ENCODE measurements around the gene FRMD4A. TPM values are rescaled to one million over a fixed set of nuclear protein-coding genes. Genes with fewer than 3 reads are reported as not detected.

The FRMD4A gene
- total and polyA plus RNA-seq, 2 of the 4 experiments (the other 2 are of a cell fraction), result 30.3 to 68.8 TPM

DNA sequence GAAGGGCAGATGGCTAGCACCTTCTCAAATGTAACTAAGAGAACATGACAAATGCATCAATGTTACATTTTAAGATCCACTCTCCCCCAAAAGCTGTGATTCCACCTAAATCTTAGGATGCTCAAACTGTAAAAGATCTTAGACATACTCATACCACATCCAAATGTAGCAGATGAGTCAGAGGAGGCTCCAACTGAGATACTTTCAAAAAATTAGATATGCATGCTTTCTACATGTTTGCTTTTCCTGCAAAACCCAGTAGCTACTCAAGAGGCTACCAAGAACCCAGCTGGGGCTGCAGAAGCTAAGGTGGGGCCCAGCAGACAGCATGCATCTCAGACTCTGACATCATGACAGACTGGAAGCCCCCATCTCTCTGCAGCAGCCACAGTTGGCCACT lies 31.4 kb upstream of the FRMD4A start:
- Histone ChIP-seq H3K9me1 (ENCODE audit: insufficient read depth, low read length) (peaks cover 8% of the 10 kb centered on the region), H2BK15ac (ENCODE audit: low read depth, low read length) (no peak overlapping the region), H3K9ac (ENCODE audit: low read depth, low read length) (no peak overlapping the region), H3K56ac (ENCODE audit: extremely low read depth, insufficient read depth, low read length) (no peak overlapping the region), H2BK120ac (ENCODE audit: low read depth, low read length) (no peak overlapping the region; the same call in 1 of the 2 replicates), H2AFZ (replicated peaks; ENCODE audit: low read length, poor library complexity) (peak overlapping the region; percentile 36), H3K4me1 (ENCODE audit: control insufficient read depth, insufficient read depth, low read length) (peaks cover 8% of the 10 kb centered on the region; the same call in 1 of the 2 replicates), H3K9me3 (ENCODE audit: control insufficient read depth, insufficient read depth, low read length) (no peaks in the 10 kb centered on the region), H3K4me2 (ENCODE audit: low read depth, low read length) (no peak overlapping the region), H3K4ac (ENCODE audit: low read depth, low read length) (no peak overlapping the region), H2AK5ac (ENCODE audit: low read depth, low read length) (peak overlapping the region; percentile 43; the same call in 1 of the 2 replicates), H2AK9ac (replicated peaks; ENCODE audit: low read depth, low read length, poor library complexity) (no peak overlapping the region), H4K8ac (ENCODE audit: low read depth in 2 of 2, low read length in 2 of 2) (no peak overlapping the region), H3K36me3 (ENCODE audit: control insufficient read depth, insufficient read depth, low read length) (no peaks in the 10 kb centered on the region), H3K4me3 (ENCODE audit: insufficient read depth, low read depth, low read length) (no peak overlapping the region), H3K27ac (ENCODE audit: insufficient read depth, low read length) (no peak overlapping the region), H3K14ac (replicated peaks; ENCODE audit: low read depth, low read length) (peak overlapping the region; percentile 12; the same call in 1 of the 2 replicates), H3K79me1 (ENCODE audit: low read depth in 1 of 2, low read length in 2 of 2) (no peaks in the 10 kb centered on the region), H4K91ac (ENCODE audit: insufficient read depth, low read depth, low read length) (no peak overlapping the region; the same call in 1 of the 2 replicates), H3K23ac (ENCODE audit: low read depth, low read length) (no peak overlapping the region), H2BK20ac (ENCODE audit: low read depth, low read length) (no peak overlapping the region), H3K18ac (ENCODE audit: low read depth, low read length) (no peak overlapping the region), H4K5ac (ENCODE audit: low read depth, low read length) (no peak overlapping the region; the same call in 1 of the 2 replicates), H4K20me1 (ENCODE audit: insufficient read depth, low read length) (no peaks in the 10 kb centered on the region), H2BK5ac (ENCODE audit: low read depth, low read length, poor library complexity, severe bottlenecking) (no peak overlapping the region), H3K27me3 (ENCODE audit: control insufficient read depth, insufficient read depth, low read length) (peaks cover 4% of the 10 kb centered on the region)
- in situ Hi-C loops (cut with MboI; ENCODE audit: low sequenced_read_pairs), result no loop called here
- dilution Hi-C loops (cut with HindIII; ENCODE audit: low sequenced_read_pairs, unreplicated experiment), result no loop called here
- POLR2A ChIA-PET (ENCODE audit: unreplicated experiment), result no interaction called here
- intact Hi-C loops (cut with micrococcal nuclease), result no loop called here
- DNase-seq (peak; percentile 35), ATAC-seq (ENCODE audit: low read depth) (peak; percentile 69)
- CTCF ChIA-PET, result no interaction called here
- no TSS peak for BruUV-seq (replicated peaks)
- TF ChIP-seq CEBPB (IDR thresholded peaks at IDR 0.05; ENCODE audit: low read depth, low read length) (no peak), MAFK (IDR thresholded peaks at IDR 0.05; ENCODE audit: low read depth, low read length) (no peak), RCOR1 (IDR thresholded peaks at IDR 0.05; ENCODE audit: insufficient replicate concordance, low read length) (no peak), FOS (IDR thresholded peaks at IDR 0.05; ENCODE audit: low read depth, low read length) (no peak), NFE2L2 (IDR thresholded peaks at IDR 0.05; ENCODE audit: low read depth, low read length) (no peak), SMC3 (IDR thresholded peaks at IDR 0.05; ENCODE audit: low read depth, low read length) (no peak), POLR2A (IDR thresholded peaks at IDR 0.05; ENCODE audit: low read depth, low read length) (no peak), CTCF (conservative IDR thresholded peaks at IDR 0.05; ENCODE audit: low read depth, low read length) (no peak), MAZ (IDR thresholded peaks at IDR 0.05; ENCODE audit: borderline replicate concordance, low read depth, low read length) (no peak), MXI1 (IDR thresholded peaks at IDR 0.05; ENCODE audit: borderline replicate concordance, low read depth, low read length) (no peak), RAD21 (IDR thresholded peaks at IDR 0.05; ENCODE audit: low read length) (no peak), RFX5 (IDR thresholded peaks at IDR 0.05; ENCODE audit: low read depth, low read length) (no peak), CHD1 (IDR thresholded peaks at IDR 0.05; ENCODE audit: low read depth, low read length) (no peak), BHLHE40 (IDR thresholded peaks at IDR 0.05; ENCODE audit: low read depth, low read length) (no peak)
- TF ChIP-seq, protein P1, sequence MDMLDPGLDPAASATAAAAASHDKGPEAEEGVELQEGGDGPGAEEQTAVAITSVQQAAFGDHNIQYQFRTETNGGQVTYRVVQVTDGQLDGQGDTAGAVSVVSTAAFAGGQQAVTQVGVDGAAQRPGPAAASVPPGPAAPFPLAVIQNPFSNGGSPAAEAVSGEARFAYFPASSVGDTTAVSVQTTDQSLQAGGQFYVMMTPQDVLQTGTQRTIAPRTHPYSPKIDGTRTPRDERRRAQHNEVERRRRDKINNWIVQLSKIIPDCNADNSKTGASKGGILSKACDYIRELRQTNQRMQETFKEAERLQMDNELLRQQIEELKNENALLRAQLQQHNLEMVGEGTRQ (IDR thresholded peaks at IDR 0.05; ENCODE audit: low read depth, low read length), result no peak
- TF ChIP-seq, protein P2, sequence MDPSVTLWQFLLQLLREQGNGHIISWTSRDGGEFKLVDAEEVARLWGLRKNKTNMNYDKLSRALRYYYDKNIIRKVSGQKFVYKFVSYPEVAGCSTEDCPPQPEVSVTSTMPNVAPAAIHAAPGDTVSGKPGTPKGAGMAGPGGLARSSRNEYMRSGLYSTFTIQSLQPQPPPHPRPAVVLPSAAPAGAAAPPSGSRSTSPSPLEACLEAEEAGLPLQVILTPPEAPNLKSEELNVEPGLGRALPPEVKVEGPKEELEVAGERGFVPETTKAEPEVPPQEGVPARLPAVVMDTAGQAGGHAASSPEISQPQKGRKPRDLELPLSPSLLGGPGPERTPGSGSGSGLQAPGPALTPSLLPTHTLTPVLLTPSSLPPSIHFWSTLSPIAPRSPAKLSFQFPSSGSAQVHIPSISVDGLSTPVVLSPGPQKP (IDR thresholded peaks at IDR 0.05; ENCODE audit: borderline replicate concordance, low read depth, low read length), result no peak

All from IMR-90 (cell line).